Upper lobe of right lung (tissue), 1 donor: ENCODE data around the gene SIGLEC9. TPM values are rescaled to one million over a fixed set of nuclear protein-coding genes. Genes with fewer than 3 reads are reported as not detected.

Experiments
- ATAC-seq: fragments of 200-7000 bp; cut with Tn5 transposase; one replicate; pipeline ENCODE4 v1.9.1; 2020; ENCODE audit warnings: mild to moderate bottlenecking, moderate library complexity
- DNase-seq: peaks from one replicate; pipeline ENCODE4 v3.0.0-alpha.2; 2020
- H3K27ac ChIP-seq: fragments of 200-600 bp; one replicate; pipeline ENCODE4 v1.8.0; 2022
- H3K27me3 ChIP-seq: fragments of 200-600 bp; one replicate; pipeline ENCODE4 v1.8.0; 2022; ENCODE audit warnings: mild to moderate bottlenecking
- H3K36me3 ChIP-seq: fragments of 200-600 bp; one replicate; pipeline ENCODE4 v1.8.0; 2022
- H3K4me1 ChIP-seq: fragments of 200-600 bp; one replicate; pipeline ENCODE4 v1.8.0; 2022
- H3K4me3 ChIP-seq: fragments of 200-600 bp; one replicate; pipeline ENCODE4 v1.8.0; 2022; ENCODE audit warnings: mild to moderate bottlenecking
- H3K9me3 ChIP-seq: fragments of 200-600 bp; one replicate; pipeline ENCODE4 v1.8.0; 2022
- CTCF ChIP-seq: fragments of 200-600 bp; IDR thresholded peaks from one replicate; pipeline ENCODE4 v1.8.0; 2022; ENCODE audit warnings: antibody characterized with exemption
- intact Hi-C: fragments of 100-400 bp; cut with DNase I; formaldehyde crosslinking; loops from one replicate; pipeline ENCODE4 v1.11.0; 2022
- total RNA-seq: library from RNA; stranded (reverse); fragmentation: NEBNext Ultra II Directional; extraction: Animal tissue kit (Norgen Biotek cat#: 25700); gene quantifications from one replicate; pipeline ENCODE4 v1.2.1, GENCODE V29; 2021
- donor health status: DM: no; HTN: yes; CAD: no; lungs with severe emphysema.

SIGLEC9 gene
- total RNA-seq, 1 donor from 2014 or later: 14.5 TPM

GRCh38 chr19:51147663-51148062, 23.0 kb downstream of the SIGLEC9 start:
- H3K27ac ChIP-seq: no peak overlapping the region
- H3K9me3 ChIP-seq: no peaks in the 10 kb centered on the region
- intact Hi-C loops: no loop called here
- no peaks in the 10 kb centered on the region for H3K4me1 ChIP-seq
- DNase-seq: no peak
- TF ChIP-seq CTCF: no peak
- no peak for ATAC-seq
- no peaks in the 10 kb centered on the region for H3K27me3 ChIP-seq
- H3K36me3 ChIP-seq: no peaks in the 10 kb centered on the region
- H3K4me3 ChIP-seq: no peak overlapping the region

- Histone ChIP-seq H3K27ac (no peak overlapping the region), H3K9me3 (no peaks in the 10 kb centered on the region), H3K4me3 (no peak overlapping the region), H3K4me1 (no peaks in the 10 kb centered on the region), H3K36me3 (no peaks in the 10 kb centered on the region), H3K27me3 (no peaks in the 10 kb centered on the region)
- TF ChIP-seq CTCF: no peak
- DNase-seq (no peak), ATAC-seq (no peak)
- intact Hi-C loops: no loop called here
Measured at GRCh38 chr19:51148580-51148979, 23.9 kb downstream of the SIGLEC9 start.

- H3K4me3 ChIP-seq: no peak overlapping the region
- no peak for DNase-seq
- intact Hi-C loops: no loop called here
- H3K27me3 ChIP-seq: no peaks in the 10 kb centered on the region
- H3K27ac ChIP-seq: no peak overlapping the region
- no peak for TF ChIP-seq CTCF
- ATAC-seq: no peak
- no peaks in the 10 kb centered on the region for H3K9me3 ChIP-seq
- no peaks in the 10 kb centered on the region for H3K4me1 ChIP-seq
- no peaks in the 10 kb centered on the region for H3K36me3 ChIP-seq
Measured at GRCh38 chr19:51150627-51151026, 25.9 kb downstream of the SIGLEC9 start.

GRCh38 chr19:51156710-51157109, 32.0 kb downstream of the SIGLEC9 start:
- ATAC-seq (no peak), DNase-seq (no peak)
- Histone ChIP-seq H3K9me3 (no peaks in the 10 kb centered on the region), H3K27me3 (no peaks in the 10 kb centered on the region), H3K4me3 (no peak overlapping the region), H3K36me3 (no peaks in the 10 kb centered on the region), H3K27ac (no peak overlapping the region), H3K4me1 (no peaks in the 10 kb centered on the region)
- intact Hi-C loops: no loop called here
- no peak for TF ChIP-seq CTCF

- no peaks in the 10 kb centered on the region for H3K9me3 ChIP-seq
- no peaks in the 10 kb centered on the region for H3K27me3 ChIP-seq
- no peak for DNase-seq
- no peak overlapping the region for H3K4me3 ChIP-seq
- no peak for ATAC-seq
- intact Hi-C loops: no loop called here
- no peaks in the 10 kb centered on the region for H3K4me1 ChIP-seq
- H3K27ac ChIP-seq: no peak overlapping the region
- TF ChIP-seq CTCF: no peak
- H3K36me3 ChIP-seq: no peaks in the 10 kb centered on the region
Measured at GRCh38 chr19:51157265-51157664, 32.6 kb downstream of the SIGLEC9 start.

- DNase-seq (no peak), ATAC-seq (peak; percentile 89)
- no peaks in the 10 kb centered on the region for H3K36me3 ChIP-seq
- H3K4me1 ChIP-seq: no peaks in the 10 kb centered on the region
- no peaks in the 10 kb centered on the region for H3K9me3 ChIP-seq
- no peaks in the 10 kb centered on the region for H3K27me3 ChIP-seq
- peak; percentile 64 for TF ChIP-seq CTCF
- no peak overlapping the region for H3K27ac ChIP-seq
- no peak overlapping the region for H3K4me3 ChIP-seq
- intact Hi-C loops: no loop called here
Measured at GRCh38 chr19:51158474-51159129, 33.9 kb downstream of the SIGLEC9 start.
